ENCODE data around the gene SLC6A6. TPM values are rescaled to one million over a fixed set of nuclear protein-coding genes. Genes with fewer than 3 reads are reported as not detected.

SLC6A6 gene
- total and polyA plus RNA-seq, 12 donors = 10.6 to 197 (median 85.6) TPM

GRCh38 chr3:14463330-14464140 is 61.1 kb downstream of the SLC6A6 start:
- TF ChIP-seq, protein P1, sequence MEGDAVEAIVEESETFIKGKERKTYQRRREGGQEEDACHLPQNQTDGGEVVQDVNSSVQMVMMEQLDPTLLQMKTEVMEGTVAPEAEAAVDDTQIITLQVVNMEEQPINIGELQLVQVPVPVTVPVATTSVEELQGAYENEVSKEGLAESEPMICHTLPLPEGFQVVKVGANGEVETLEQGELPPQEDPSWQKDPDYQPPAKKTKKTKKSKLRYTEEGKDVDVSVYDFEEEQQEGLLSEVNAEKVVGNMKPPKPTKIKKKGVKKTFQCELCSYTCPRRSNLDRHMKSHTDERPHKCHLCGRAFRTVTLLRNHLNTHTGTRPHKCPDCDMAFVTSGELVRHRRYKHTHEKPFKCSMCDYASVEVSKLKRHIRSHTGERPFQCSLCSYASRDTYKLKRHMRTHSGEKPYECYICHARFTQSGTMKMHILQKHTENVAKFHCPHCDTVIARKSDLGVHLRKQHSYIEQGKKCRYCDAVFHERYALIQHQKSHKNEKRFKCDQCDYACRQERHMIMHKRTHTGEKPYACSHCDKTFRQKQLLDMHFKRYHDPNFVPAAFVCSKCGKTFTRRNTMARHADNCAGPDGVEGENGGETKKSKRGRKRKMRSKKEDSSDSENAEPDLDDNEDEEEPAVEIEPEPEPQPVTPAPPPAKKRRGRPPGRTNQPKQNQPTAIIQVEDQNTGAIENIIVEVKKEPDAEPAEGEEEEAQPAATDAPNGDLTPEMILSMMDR (IDR thresholded peaks at IDR 0.05) = no peak
- TF ChIP-seq POLR2A (IDR thresholded peaks at IDR 0.05) = no peak
- Histone ChIP-seq H3K4me1 (replicated peaks in 1 of 2) (peaks cover 8 to 22% of the 10 kb centered on the region in 2 donors), H3K27me3 (no peaks in the 10 kb centered on the region), H3K36me3 (replicated peaks in 1 of 2) (peaks cover 0 to 69% of the 10 kb centered on the region in 2 donors), H3K9me3 (replicated peaks in 1 of 3) (no peaks in the 10 kb centered on the region), H3K27ac (no peak overlapping the region), H3K4me3 (no peak overlapping the region)
- no peak for DNase-seq
- WGBS, 4 donors = 85 to 91% (median 88%) methylated on average over 13 to 26 of the region's 26 CpGs
- intact Hi-C loops (cut with DNase I) = loop anchor here in 1 of 2 donors (5.0 kb wide), 1 partner anchor 66 kb away; no protein-coding TSS in a partner anchor

GRCh38 chr3:14464141-14464465 is 61.7 kb downstream of the SLC6A6 start:
- no peak for TF ChIP-seq POLR2A (IDR thresholded peaks at IDR 0.05)
- TF ChIP-seq, protein P1 (IDR thresholded peaks at IDR 0.05) = no peak
- 84 to 99% (median 89%) methylated on average over 2 to 5 of the region's 5 CpGs for WGBS, 4 donors
- H3K36me3 ChIP-seq (replicated peaks in 1 of 2) = peaks cover 0 to 72% of the 10 kb centered on the region in 2 donors
- intact Hi-C loops (cut with DNase I) = loop anchor here in 1 of 2 donors (5.0 kb wide), 1 partner anchor 67 kb away; no protein-coding TSS in a partner anchor
- no peak overlapping the region for H3K4me3 ChIP-seq
- H3K9me3 ChIP-seq (replicated peaks in 1 of 3) = no peaks in the 10 kb centered on the region
- no peak overlapping the region for H3K27ac ChIP-seq
- H3K4me1 ChIP-seq (replicated peaks in 1 of 2) = peaks cover 8 to 22% of the 10 kb centered on the region in 2 donors
- no peaks in the 10 kb centered on the region for H3K27me3 ChIP-seq
- DNase-seq = no peak

- Histone ChIP-seq H3K27me3 (no peaks in the 10 kb centered on the region), H3K9me3 (replicated peaks in 1 of 3) (no peaks in the 10 kb centered on the region), H3K36me3 (replicated peaks in 1 of 2) (peaks cover 0 to 74% of the 10 kb centered on the region in 2 donors), H3K27ac (no peak overlapping the region), H3K4me3 (no peak overlapping the region), H3K4me1 (replicated peaks in 1 of 2) (peaks cover 8 to 22% of the 10 kb centered on the region in 2 donors)
- WGBS, 4 donors = 88 to 98% (median 95%) methylated on average over 4 of the region's 4 CpGs
- DNase-seq = no peak
- intact Hi-C loops (cut with DNase I) = loop anchor here in 1 of 2 donors (5.0 kb wide), 1 partner anchor 67 kb away; no protein-coding TSS in a partner anchor
- TF ChIP-seq, protein P1 (IDR thresholded peaks at IDR 0.05) = no peak
- TF ChIP-seq POLR2A (IDR thresholded peaks at IDR 0.05) = no peak
These were observed 62.1 kb downstream of the SLC6A6 start for GRCh38 chr3:14464521-14464920.

DNA sequence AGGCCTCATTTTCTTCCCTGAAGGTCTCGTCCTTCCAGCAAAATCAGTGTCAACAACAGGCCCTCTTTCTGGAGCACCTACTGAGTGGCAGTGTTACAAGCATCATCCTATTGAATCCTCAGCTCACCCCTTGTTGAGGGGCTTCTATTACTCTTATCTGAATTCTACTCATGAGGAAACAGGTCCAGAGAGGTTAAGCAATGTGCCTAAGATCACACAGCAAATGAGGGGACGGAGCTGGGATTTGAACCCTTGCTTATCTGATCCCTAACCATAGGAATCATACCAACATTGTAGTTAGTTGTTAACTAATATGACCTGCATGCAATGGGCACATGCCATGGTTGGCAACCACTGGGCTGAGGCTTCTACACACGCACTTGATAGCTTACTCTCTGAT is 63.0 kb downstream of the SLC6A6 start:
- 93 to 100% (median 99%) methylated on average over 3 of the region's 3 CpGs for WGBS, 4 donors
- intact Hi-C loops (cut with DNase I) = loop anchor here (5.0 kb wide), 3 partner anchors 63 to 263 kb away; partner anchors contain the start of gene SLC6A6 (in 1 of the 2)
- peaks cover 0 to 79% of the 10 kb centered on the region in 2 donors for H3K36me3 ChIP-seq (replicated peaks in 1 of 2)

More for the DNA sequence above, 63.0 kb downstream of the SLC6A6 start:
- Histone ChIP-seq H3K4me1 (replicated peaks in 1 of 2) (peaks cover 8 to 20% of the 10 kb centered on the region in 2 donors), H3K9me3 (replicated peaks in 1 of 3) (no peaks in the 10 kb centered on the region), H3K27me3 (no peaks in the 10 kb centered on the region), H3K27ac (no peak overlapping the region), H3K4me3 (no peak overlapping the region)
- no peak for TF ChIP-seq POLR2A (IDR thresholded peaks at IDR 0.05)
- TF ChIP-seq, protein P1 (IDR thresholded peaks at IDR 0.05) = no peak
- no peak for DNase-seq
